Stomach (tissue), 9 donors: ENCODE results near the gene POMT1. TPM values are rescaled to one million over a fixed set of nuclear protein-coding genes. Genes with fewer than 3 reads are reported as not detected.

Experiments
- DNase-seq, 2 donors: peaks; one replicate each; pipeline versions ENCODE4 v3.0.0 to v3.0.0-alpha.2; 2013 to 2019
- H3K27ac ChIP-seq, 5 donors: fragments of 200-600 bp in 4 of 5; sonication (generic) in 4 of 5; one replicate each; pipeline ENCODE4 v1.5.1; 2013 to 2019; ENCODE audit warnings: mild to moderate bottlenecking in 1 of 5, moderate library complexity in 1 of 5
- H3K27me3 ChIP-seq, 3 donors: fragments of 200-600 bp; sonication (generic); one replicate each; pipeline ENCODE4 v1.5.1; 2017 to 2019; ENCODE audit warnings: mixed run types in 1 of 3
- H3K36me3 ChIP-seq, 4 donors: fragments of 200-600 bp; sonication (generic); 1 replicate in 3 of 4; 2 replicates in 1 of 4; pipeline ENCODE4 v1.5.1; 2016 to 2019
- H3K4me1 ChIP-seq, 4 donors: fragments of 200-600 bp; sonication (generic); one replicate each; pipeline ENCODE4 v1.5.1; 2016 to 2019
- H3K4me3 ChIP-seq, 4 donors: fragments of 200-600 bp; sonication (generic) in 3 of 4; one replicate each; pipeline ENCODE4 v1.5.1; 2016 to 2019; ENCODE audit warnings: mild to moderate bottlenecking in 1 of 4
- H3K9me3 ChIP-seq, 4 donors: fragments of 200-600 bp; sonication (generic); one replicate each; pipeline ENCODE4 v1.5.1; 2016 to 2019
- CTCF ChIP-seq, 7 experiments: fragments of 450-650 bp in 4 of 7; fragments of 200-600 bp in 3 of 7; sonication (generic) in 3 of 7; IDR thresholded peaks; one replicate each; pipeline ENCODE4 v1.5.1; 2016 to 2019; ENCODE audit warnings: antibody characterized with exemption in 7 of 7, control low read depth in 2 of 7, mild to moderate bottlenecking in 1 of 7
- EP300 ChIP-seq: sonication (generic); formaldehyde crosslinking; IDR thresholded peaks from one replicate; pipeline ENCODE4 v1.6.1; 2017; ENCODE audit warnings: antibody characterized with exemption
- POLR2A ChIP-seq, 4 donors: fragments of 450-650 bp; IDR thresholded peaks; one replicate each; pipeline ENCODE4 v1.6.1; 2016; ENCODE audit warnings: antibody characterized with exemption in 4 of 4, control low read depth in 2 of 4, mild to moderate bottlenecking in 1 of 4, moderate library complexity in 1 of 4
- POLR2AphosphoS5 ChIP-seq, 3 donors: sonication (generic); formaldehyde crosslinking; IDR thresholded peaks; one replicate each; pipeline ENCODE4 v1.6.1; 2016; ENCODE audit warnings: antibody characterized with exemption in 3 of 3
- WGBS, 5 donors: extraction: QIAGEN DNeasy Blood & Tissue Kit in 3 of 5; methylation state at CpG; one replicate each; pipeline versions ENCODE4 v1.1.5 to v1.1.7; 2013 to 2018; 5-methylcytosine and 5-hydroxymethylcytosine counted together
- intact Hi-C: fragments of 100-400 bp; cut with DNase I; formaldehyde crosslinking; loops from one replicate; pipeline ENCODE4 v1.15.1; 2023; ENCODE audit warnings: low total_unique reads
- polyA plus RNA-seq, 3 donors: library from polyadenylated mRNA; stranded (reverse); fragments of 200-250 nt; gene quantifications; one replicate each; pipeline ENCODE4 v1.2.3, GENCODE V29; 2013
- total RNA-seq, 5 donors: library from RNA; depleted of rRNA; stranded (reverse); fragments of >200 nt; gene quantifications; one replicate each; pipeline versions ENCODE4 v1.1.0 to v1.2.3, GENCODE V29; 2014 to 2016
- donor health status: healthy with polysubstance abuse.
- donor health status: Bipolar disorder and iron deficiency.
- donor health status: healthy.

The POMT1 gene
- total and polyA plus RNA-seq, 8 donors = 3.5 to 59.7 (median 16.2) TPM

- H3K4me1 ChIP-seq = no peaks in the 10 kb centered on the region
- peaks cover 93 to 100% (median 100%) of the 10 kb centered on the region in 4 donors for H3K36me3 ChIP-seq
- intact Hi-C loops = no loop called here
- DNase-seq = no peak
- H3K4me3 ChIP-seq = no peak overlapping the region
- H3K27ac ChIP-seq = no peak overlapping the region
- no peak for TF ChIP-seq EP300
- TF ChIP-seq CTCF (IDR thresholded peaks at IDR 0.05) = no peak
- TF ChIP-seq POLR2AphosphoS5 (IDR thresholded peaks at IDR 0.05) = no peak
- no peak for TF ChIP-seq POLR2A (IDR thresholded peaks at IDR 0.05)
- H3K9me3 ChIP-seq = no peaks in the 10 kb centered on the region
- H3K27me3 ChIP-seq = no peaks in the 10 kb centered on the region
- 91 to 94% (median 92%) methylated on average over 39 to 46 of the region's 46 CpGs for WGBS, 5 donors
These were observed 27.4 kb upstream of the POMT1 start for GRCh38 chr9:131475111-131475955.

GRCh38 chr9:131475956-131476776, 26.6 kb upstream of the POMT1 start:
- intact Hi-C loops = no loop called here
- Histone ChIP-seq H3K9me3 (no peaks in the 10 kb centered on the region), H3K36me3 (peaks cover 90 to 100% (median 98%) of the 10 kb centered on the region in 4 donors), H3K27ac (no peak overlapping the region), H3K4me1 (no peaks in the 10 kb centered on the region), H3K27me3 (no peaks in the 10 kb centered on the region), H3K4me3 (no peak overlapping the region)
- 85 to 91% (median 89%) methylated on average over 36 to 40 of the region's 40 CpGs for WGBS, 5 donors
- DNase-seq = no peak
- TF ChIP-seq CTCF (IDR thresholded peaks at IDR 0.05) (peak in 5 of 7 experiments; percentile 17 to 42 (median 22)), POLR2A (IDR thresholded peaks at IDR 0.05) (no peak)

- Histone ChIP-seq H3K36me3 (peaks cover 90 to 100% (median 98%) of the 10 kb centered on the region in 4 donors), H3K27me3 (no peaks in the 10 kb centered on the region), H3K4me3 (no peak overlapping the region), H3K27ac (no peak overlapping the region), H3K9me3 (no peaks in the 10 kb centered on the region), H3K4me1 (no peaks in the 10 kb centered on the region)
- DNase-seq = no peak
- TF ChIP-seq CTCF (IDR thresholded peaks at IDR 0.05) (no peak), POLR2AphosphoS5 (IDR thresholded peaks at IDR 0.05) (no peak), EP300 (no peak), POLR2A (IDR thresholded peaks at IDR 0.05) (no peak)
- intact Hi-C loops = no loop called here
- 75 to 94% (median 89%) methylated on average over 7 to 18 of the region's 18 CpGs for WGBS, 5 donors
These were observed 25.9 kb upstream of the POMT1 start for GRCh38 chr9:131476777-131477345.

GRCh38 chr9:131477367-131477766, 25.4 kb upstream of the POMT1 start:
- H3K4me3 ChIP-seq = no peak overlapping the region
- H3K36me3 ChIP-seq = peaks cover 90 to 100% (median 98%) of the 10 kb centered on the region in 4 donors
- no peaks in the 10 kb centered on the region for H3K4me1 ChIP-seq
- no peak for TF ChIP-seq EP300
- TF ChIP-seq CTCF (IDR thresholded peaks at IDR 0.05) = no peak
- TF ChIP-seq POLR2AphosphoS5 (IDR thresholded peaks at IDR 0.05) = no peak
- no peak for TF ChIP-seq POLR2A (IDR thresholded peaks at IDR 0.05)
- no peaks in the 10 kb centered on the region for H3K9me3 ChIP-seq
- WGBS, 5 donors = 81 to 90% (median 85%) methylated on average over 4 to 11 of the region's 11 CpGs
- no peaks in the 10 kb centered on the region for H3K27me3 ChIP-seq
- no peak for DNase-seq
- intact Hi-C loops = no loop called here
- H3K27ac ChIP-seq = no peak overlapping the region
